OCI-LY3 (cell line): ENCODE measurements around the gene ALDOC.

Source experiments
- H2AFZ ChIP-seq: fragments of 200-600, 300-600 bp; shearing (Covaris generic); 2 replicates; pipeline ENCODE4 v1.6.0; 2014; ENCODE audit warnings: antibody characterized with exemption, low read depth, low read length
- H3K27ac ChIP-seq: fragments of 200-600, 300-600 bp; sonication (generic); 2 replicates; pipeline ENCODE4 v1.5.1; 2014; ENCODE audit warnings: mild to moderate bottlenecking, low read length, moderate library complexity, mixed read lengths
- H3K27me3 ChIP-seq: fragments of 200-600, 300-600 bp; sonication (generic); 2 replicates; pipeline ENCODE4 v1.6.1; 2014; ENCODE audit warnings: low read depth, low read length, mixed read lengths
- H3K36me3 ChIP-seq: fragments of 200-600, 300-600 bp; sonication (generic); replicated peaks from 2 replicates; pipeline ENCODE3; 2014; ENCODE audit warnings: low read depth, low read length, mixed read lengths
- H3K4me1 ChIP-seq: fragments of 300-600, 200-600 bp; sonication (generic); 2 replicates; pipeline ENCODE4 v1.6.1; 2014; ENCODE audit warnings: low read length, mixed read lengths
- H3K4me2 ChIP-seq: fragments of 200-600, 300-600 bp; sonication (generic); 2 replicates; pipeline ENCODE4 v1.6.1; 2014; ENCODE audit warnings: low read length, mixed read lengths
- H3K4me3 ChIP-seq: fragments of 300-600, 200-600 bp; sonication (generic); 2 replicates; pipeline ENCODE4 v1.5.1; 2014; ENCODE audit warnings: antibody characterized with exemption, mild to moderate bottlenecking, low read length, moderate library complexity
- H3K79me2 ChIP-seq: fragments of 300-600, 200-600 bp; shearing (Covaris generic); 2 replicates; pipeline ENCODE4 v1.6.1; 2014; ENCODE audit warnings: mild to moderate bottlenecking, low read length, mixed read lengths
- H3K9ac ChIP-seq: fragments of 300-600, 200-600 bp; shearing (Covaris generic); 2 replicates; pipeline ENCODE4 v1.6.0; 2014; ENCODE audit warnings: mild to moderate bottlenecking, low read length, moderate library complexity
- H3K9me3 ChIP-seq: fragments of 200-600, 300-600 bp; shearing (Covaris generic); 2 replicates; pipeline ENCODE4 v1.6.1; 2014; ENCODE audit warnings: low read length, mixed read lengths; ENCODE audit not compliant: insufficient read depth
- H4K20me1 ChIP-seq: fragments of 200-600, 300-600 bp; sonication (generic); 2 replicates; pipeline ENCODE4 v1.6.1; 2016; ENCODE audit warnings: low read length, mixed read lengths; ENCODE audit not compliant: insufficient read depth
- CTCF ChIP-seq: fragments of 200-600, 300-600 bp; sonication (generic); IDR thresholded peaks from 2 replicates; pipeline ENCODE4 v1.5.1; 2014; ENCODE audit warnings: antibody characterized with exemption, low read length, low read depth
- EZH2phosphoT487 ChIP-seq: fragments of 200-600 bp; shearing (Covaris generic); IDR thresholded peaks from 2 replicates; pipeline ENCODE4 v1.6.1; 2018; ENCODE audit warnings: antibody characterized with exemption, mixed run types, low read depth

The ALDOC gene

GRCh38 chr17:28592260-28592659 is 15.6 kb upstream of the ALDOC start:
- Histone ChIP-seq H3K79me2 (peaks cover 9% of the 10 kb centered on the region), H3K4me1 (peaks cover under 1% of the 10 kb centered on the region), H3K36me3 (peaks cover 48% of the 10 kb centered on the region), H3K4me2 (no peak overlapping the region), H3K27ac (no peak overlapping the region), H3K9me3 (no peaks in the 10 kb centered on the region), H3K9ac (no peak overlapping the region), H3K27me3 (no peaks in the 10 kb centered on the region), H4K20me1 (peaks cover 7% of the 10 kb centered on the region; the same call in 1 of the 2 replicates), H3K4me3 (no peak overlapping the region), H2AFZ (no peak overlapping the region)
- TF ChIP-seq EZH2phosphoT487 (no peak), CTCF (no peak)

- Histone ChIP-seq H3K9ac (no peak overlapping the region), H3K27me3 (no peaks in the 10 kb centered on the region), H4K20me1 (peaks cover 11% of the 10 kb centered on the region; the same call in 1 of the 2 replicates), H3K79me2 (no peaks in the 10 kb centered on the region), H2AFZ (no peak overlapping the region), H3K36me3 (peaks cover 75% of the 10 kb centered on the region), H3K27ac (no peak overlapping the region), H3K4me3 (no peak overlapping the region), H3K4me2 (no peak overlapping the region), H3K9me3 (no peaks in the 10 kb centered on the region), H3K4me1 (peaks cover 2% of the 10 kb centered on the region)
- TF ChIP-seq CTCF (no peak), EZH2phosphoT487 (no peak)
Observed at GRCh38 chr17:28585851-28586250, 9.2 kb upstream of the ALDOC start.

DNA sequence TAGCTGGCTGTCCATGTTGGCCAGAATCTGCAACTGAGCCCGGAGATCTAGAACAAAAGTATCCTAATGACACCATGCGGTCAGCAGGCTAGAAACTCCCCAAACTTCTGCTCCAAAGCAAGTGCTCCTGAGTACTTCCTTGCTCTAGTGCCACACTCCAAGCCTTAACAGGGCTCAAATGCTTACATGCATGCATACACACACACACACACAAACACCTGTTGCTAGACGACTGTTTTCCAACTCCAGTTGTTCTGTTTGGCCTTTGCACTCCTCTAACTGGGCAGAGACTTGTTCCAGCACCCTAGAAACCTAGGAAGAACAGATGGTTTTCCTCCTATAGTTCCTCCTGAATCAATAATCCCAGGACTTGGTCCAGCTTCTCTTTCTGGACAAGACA is 7.7 kb upstream of the ALDOC start:
- H3K27ac ChIP-seq = no peak overlapping the region
- TF ChIP-seq CTCF = no peak
- no peak for TF ChIP-seq EZH2phosphoT487
- H4K20me1 ChIP-seq = peaks cover 16% of the 10 kb centered on the region; the same call in 1 of the 2 replicates
- no peaks in the 10 kb centered on the region for H3K27me3 ChIP-seq
- H3K79me2 ChIP-seq = no peaks in the 10 kb centered on the region
- no peak overlapping the region for H3K4me2 ChIP-seq
- no peak overlapping the region for H2AFZ ChIP-seq
- H3K4me3 ChIP-seq = no peak overlapping the region
- H3K4me1 ChIP-seq = peaks cover 16% of the 10 kb centered on the region
- H3K36me3 ChIP-seq = peaks cover 79% of the 10 kb centered on the region
- no peaks in the 10 kb centered on the region for H3K9me3 ChIP-seq
- H3K9ac ChIP-seq = no peak overlapping the region

- H3K27me3 ChIP-seq = no peaks in the 10 kb centered on the region
- H3K27ac ChIP-seq = no peak overlapping the region
- no peak overlapping the region for H3K9ac ChIP-seq
- H3K9me3 ChIP-seq = no peaks in the 10 kb centered on the region
- H3K4me3 ChIP-seq = no peak overlapping the region
- no peak overlapping the region for H2AFZ ChIP-seq
- H3K4me1 ChIP-seq = peaks cover 28% of the 10 kb centered on the region
- TF ChIP-seq EZH2phosphoT487 = no peak
- no peak for TF ChIP-seq CTCF
- peaks cover 86% of the 10 kb centered on the region for H3K36me3 ChIP-seq
- H3K4me2 ChIP-seq = no peak overlapping the region
- no peaks in the 10 kb centered on the region for H3K79me2 ChIP-seq
- peaks cover 10% of the 10 kb centered on the region; the same call in 1 of the 2 replicates for H4K20me1 ChIP-seq
Observed at GRCh38 chr17:28582513-28582912, 5.8 kb upstream of the ALDOC start.
